GM12878 (cell line): ENCODE data around the gene SUPT7L. TPM values are rescaled to one million over a fixed set of nuclear protein-coding genes. Genes with fewer than 3 reads are reported as not detected.

Source experiments
- ATAC-seq: fragments of 200-7000 bp; cut with Tn5 transposase; 3 replicates; pipeline ENCODE4 v1.9.1; 2020; ENCODE audit warnings: mild to moderate bottlenecking, moderate library complexity
- BruUV-seq: library from RNA; stranded (reverse); fragments of 400-500 nt; replicated peaks from 2 replicates; lab custom pipeline; 2021; lab: Mats Ljungman, UMichigan
- CTCF ChIA-PET: fragments of 300-600 bp; sonication (Branson Sonifier 250); formaldehyde crosslinking; extraction: SDS; loops from one replicate; lab custom pipeline; 2021; ENCODE audit warnings: inconsistent platforms; lab: Yijun Ruan, JAX
- POLR2A ChIA-PET: fragments of 350-600 bp; formaldehyde crosslinking; extraction: SDS; loops from one replicate; lab custom pipeline; 2021; ENCODE audit warnings: inconsistent platforms; lab: Charles Lee
- RAD21 ChIA-PET: fragments of 300-600 bp; sonication (Branson Sonifier 250); formaldehyde crosslinking; loops from one replicate; lab custom pipeline; 2023; ENCODE audit warnings: antibody characterized with exemption; ENCODE audit not compliant: unreplicated experiment; lab: Charles Lee
- SMC1A ChIA-PET: fragments of 300-600 bp; sonication (Branson Sonifier 250); formaldehyde crosslinking; loops from one replicate; lab custom pipeline; 2023; ENCODE audit not compliant: unreplicated experiment, uncharacterized antibody; lab: Charles Lee
- DNase-seq: peaks from one replicate; pipeline ENCODE4 v3.0.0-alpha.2; 2011; ENCODE audit warnings: low read depth, low spot score
- FAIRE-seq: peaks from 3 replicates; lab custom pipeline; 2011; peaks lifted over from hg19 to GRCh38; lab: Jason Lieb, UNC
- H2AFZ ChIP-seq: 2 replicates; pipeline ENCODE4 v1.6.0; 2011; ENCODE audit warnings: low read depth, low read length, control low read depth; ENCODE audit not compliant: control insufficient read depth
- H3K27ac ChIP-seq: 2 replicates; pipeline ENCODE4 v1.5.1; 2011; ENCODE audit warnings: control low read depth; ENCODE audit not compliant: control insufficient read depth, insufficient read depth
- H3K27me3 ChIP-seq, 2 experiments: replicated peaks in 1 of 2; 2 replicates each; pipeline versions ENCODE4 v1.6.0 to v1.6.1; 2011; ENCODE audit warnings: low read length in 1 of 2; ENCODE audit not compliant: control insufficient read depth in 2 of 2, insufficient read depth in 2 of 2
- H3K36me3 ChIP-seq, 2 experiments: 2 replicates each; pipeline ENCODE4 v1.5.1; 2011; ENCODE audit warnings: low read length in 1 of 2; ENCODE audit not compliant: control insufficient read depth in 2 of 2, insufficient read depth in 2 of 2
- H3K4me1 ChIP-seq: 2 replicates; pipeline ENCODE4 v1.6.1; 2011; ENCODE audit warnings: mild to moderate bottlenecking, low read length, moderate library complexity, mixed read lengths; ENCODE audit not compliant: control insufficient read depth, insufficient read depth
- H3K4me2 ChIP-seq: 2 replicates; pipeline ENCODE4 v1.6.0; 2011; ENCODE audit warnings: control low read depth; ENCODE audit not compliant: control insufficient read depth, insufficient read depth
- H3K4me3 ChIP-seq: fragments of 200-600 bp; sonication (generic); 2 replicates; pipeline ENCODE4 v1.5.1; 2016
- H3K79me2 ChIP-seq: 2 replicates; pipeline ENCODE4 v1.6.0; 2011; ENCODE audit warnings: low read length; ENCODE audit not compliant: control insufficient read depth, insufficient read depth
- H3K9ac ChIP-seq: 2 replicates; pipeline ENCODE4 v1.8.0; 2011; ENCODE audit warnings: low read length, control low read depth, mixed read lengths; ENCODE audit not compliant: control insufficient read depth, insufficient read depth
- H3K9me3 ChIP-seq: replicated peaks from 3 replicates; pipeline ENCODE4 v1.5.1; 2011; ENCODE audit warnings: mild to moderate bottlenecking, low read length; ENCODE audit not compliant: control insufficient read depth, insufficient read depth
- H4K20me1 ChIP-seq: 2 replicates; pipeline ENCODE4 v1.6.0; 2011; ENCODE audit not compliant: control insufficient read depth, insufficient read depth
- CHD1 ChIP-seq: IDR thresholded peaks from 2 replicates; pipeline ENCODE4 v1.6.1; 2012; ENCODE audit warnings: low read depth, low read length, improper control_type of control experiment
- EED ChIP-seq: sonication (generic); IDR thresholded peaks from 2 replicates; pipeline ENCODE4 v1.6.1; 2016; ENCODE audit warnings: antibody characterized with exemption, low read depth
- IKZF1 ChIP-seq: fragments of 450-650 bp; conservative IDR thresholded peaks from 2 replicates; pipeline ENCODE4 v1.6.1; 2017; ENCODE audit warnings: antibody characterized with exemption, mild to moderate bottlenecking
- JUND ChIP-seq: IDR thresholded peaks from 2 replicates; pipeline ENCODE4 v1.6.1; 2012; ENCODE audit warnings: low read depth, mild to moderate bottlenecking, low read length, improper control_type of control experiment, moderate library complexity
- KLF5 ChIP-seq: fragments of 450-650 bp; IDR thresholded peaks from 2 replicates; pipeline ENCODE4 v1.6.1; 2014; ENCODE audit warnings: mild to moderate bottlenecking; ENCODE audit not compliant: partially characterized antibody
- MXI1 ChIP-seq: fragments of 150-350 bp; IDR thresholded peaks from 2 replicates; pipeline ENCODE4 v1.6.1; 2011; ENCODE audit warnings: low read depth, mild to moderate bottlenecking, inconsistent platforms, low read length, improper control_type of control experiment
- NBN ChIP-seq: fragments of 450-650 bp; IDR thresholded peaks from 2 replicates; pipeline ENCODE4 v1.6.1; 2016
- NFYA ChIP-seq: IDR thresholded peaks from 2 replicates; pipeline ENCODE4 v1.6.1; 2011; ENCODE audit warnings: low read depth, mild to moderate bottlenecking, low read length, improper control_type of control experiment, borderline replicate concordance
- NFYB ChIP-seq: IDR thresholded peaks from 2 replicates; pipeline ENCODE4 v1.6.1; 2011; ENCODE audit warnings: low read depth, mild to moderate bottlenecking, low read length, improper control_type of control experiment, moderate library complexity; ENCODE audit not compliant: insufficient read depth
- NR2C1 ChIP-seq: fragments of 450-650 bp; IDR thresholded peaks from 2 replicates; pipeline ENCODE4 v1.6.1; 2017; ENCODE audit warnings: antibody characterized with exemption, mild to moderate bottlenecking, moderate library complexity
- PML ChIP-seq: IDR thresholded peaks from 2 replicates; pipeline ENCODE4 v1.6.1; 2012; ENCODE audit warnings: low read length, inconsistent platforms
- SIX5 ChIP-seq: IDR thresholded peaks from 2 replicates; pipeline ENCODE4 v1.6.1; 2011; ENCODE audit warnings: mild to moderate bottlenecking, low read depth, low read length, moderate library complexity; ENCODE audit not compliant: severe bottlenecking
- SMC3 ChIP-seq: IDR thresholded peaks from 2 replicates; pipeline ENCODE4 v1.6.1; 2011; ENCODE audit warnings: low read length, improper control_type of control experiment, borderline replicate concordance
- SREBF2 ChIP-seq: IDR thresholded peaks from 2 replicates; pipeline ENCODE4 v1.6.1; 2012; ENCODE audit warnings: mild to moderate bottlenecking, low read length
- STAT1 ChIP-seq: fragments of 450-650 bp; conservative IDR thresholded peaks from 2 replicates; pipeline ENCODE4 v1.6.1; 2014; ENCODE audit warnings: antibody characterized with exemption, mild to moderate bottlenecking
- SUPT20H ChIP-seq: IDR thresholded peaks from 2 replicates; pipeline ENCODE4 v1.6.1; 2011; ENCODE audit warnings: low read depth, mild to moderate bottlenecking, low read length, moderate library complexity, borderline replicate concordance; ENCODE audit not compliant: control insufficient read depth
- ZNF274 ChIP-seq: IDR thresholded peaks from one replicate; pipeline ENCODE4 v1.8.0; 2011; ENCODE audit not compliant: insufficient read length, insufficient read depth
- ZNF622 ChIP-seq: fragments of 450-650 bp; IDR thresholded peaks from 2 replicates; pipeline ENCODE4 v1.6.1; 2017; ENCODE audit warnings: mild to moderate bottlenecking, inconsistent platforms
- ZNF687 ChIP-seq: fragments of 450-650 bp; IDR thresholded peaks from 2 replicates; pipeline ENCODE4 v1.6.1; 2017; ENCODE audit warnings: mild to moderate bottlenecking, moderate library complexity
- WGBS: methylation state at CpG from one replicate; pipeline ENCODE4 v1.1.6; 2016; ENCODE audit warnings: low lambda C conversion rate; ENCODE audit not compliant: insufficient replicate concordance, insufficient coverage; ENCODE audit errors: missing lambda C conversion rate; 5-methylcytosine and 5-hydroxymethylcytosine counted together
- in situ Hi-C: fragments of 300-500 bp; cut with MboI; formaldehyde crosslinking; loops from 9 replicates; pipeline ENCODE4 v1.14.3; 2018; ENCODE audit warnings: mixed read lengths
- intact Hi-C: fragments of 100-400 bp; cut with micrococcal nuclease; formaldehyde crosslinking; loops from one replicate; pipeline ENCODE4 v1.14.2; 2022; ENCODE audit not compliant: unreplicated experiment
- polyA plus RNA-seq, 11 experiments: library from polyadenylated mRNA; depleted of rRNA in 4 of 11; unstranded in 6 of 11; stranded (reverse) in 5 of 11; fragments of >200 nt; fragmentation: Nextera tagmentation in 4 of 11; fragmentation: Illumina TruSeq in 1 of 11; extraction: Ambion mirVana in 4 of 11; extraction: Trizol in 1 of 11; gene quantifications; 1 replicate in 1 of 11; 2 replicates in 10 of 11; pipeline versions ENCODE4 v1.2.1 to v1.2.3, GENCODE V29; 2011 to 2016; ENCODE audit warnings: inconsistent platforms in 2 of 11, missing spikeins in 2 of 11, low read depth in 1 of 11
- total RNA-seq, 4 experiments: library from RNA; depleted of rRNA in 3 of 4; stranded (reverse); fragments of >200 nt in 3 of 4; fragmentation: Illumina TruSeq in 1 of 4; extraction: Trizol in 1 of 4; gene quantifications; 2 replicates each; pipeline versions ENCODE4 v1.2.1 to v1.2.3, GENCODE V29; 2013 to 2021

Gene SUPT7L
- total and polyA plus RNA-seq, 10 of the 15 experiments (the other 5 are each of a cell fraction or from before 2014, with no cell fraction given), result 10.2 to 43.7 (median 21.3) TPM

- TF ChIP-seq SMC3 (no peak), SREBF2 (no peak), MXI1 (no peak)
Observed at GRCh38 chr2:27707462-27708256, 44.2 kb upstream of the SUPT7L start (continued).

DNA sequence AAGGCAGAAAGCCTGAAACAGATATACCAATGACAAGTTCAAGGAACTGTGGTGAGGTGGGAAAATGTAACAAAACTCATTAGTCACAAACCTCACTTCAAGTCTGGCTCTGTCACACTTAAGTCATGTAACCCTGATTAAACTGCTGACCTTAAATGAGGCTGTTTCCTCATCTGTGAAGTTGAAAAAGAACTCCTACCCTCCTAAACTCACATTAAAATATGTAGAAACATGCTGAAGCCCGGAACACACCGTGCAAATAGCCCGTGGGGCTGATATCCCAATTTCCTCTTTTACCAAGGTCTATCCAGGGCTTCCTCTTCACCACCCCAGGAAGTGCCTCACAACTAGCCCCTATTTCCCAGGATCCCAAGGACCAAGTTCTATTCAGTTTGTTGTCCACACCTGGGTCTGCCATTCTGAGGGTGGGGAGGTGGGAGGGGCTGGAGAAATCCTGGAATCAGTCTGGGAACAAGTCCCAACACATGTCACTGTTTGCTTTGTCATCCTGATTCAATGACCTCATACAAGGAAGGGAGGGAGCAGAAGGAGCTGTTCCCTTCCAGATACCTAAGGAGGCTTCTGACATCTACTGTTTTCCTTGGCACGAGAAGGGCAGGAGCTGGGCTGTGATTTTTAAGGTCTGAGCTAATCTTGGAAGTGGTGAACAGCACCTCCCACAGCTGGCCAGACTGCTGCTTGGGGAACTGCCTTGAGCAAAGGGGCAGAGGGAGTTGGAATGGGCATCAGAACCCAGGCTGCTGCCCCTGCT lies 42.6 kb upstream of the SUPT7L start:
- no peak for FAIRE-seq
- RAD21 ChIA-PET, result interaction anchor here (1.6 to 3.1 kb wide), 2 partner anchors 22 to 747 kb away, joined by 4 to 15 read pairs; no protein-coding TSS in a partner anchor
- CTCF ChIA-PET, result interaction anchor here (0.6 to 4.7 kb wide), 8 partner anchors 11 to 713 kb away, joined by 3 to 23 read pairs (median 9); no protein-coding TSS in a partner anchor
- H3K9ac ChIP-seq, result no peak overlapping the region
- H3K27me3 ChIP-seq, result no peaks in the 10 kb centered on the region
- H3K4me1 ChIP-seq, result no peaks in the 10 kb centered on the region
- H3K4me3 ChIP-seq, result no peak overlapping the region
- POLR2A ChIA-PET, result no interaction called here
- intact Hi-C loops, result no loop called here
- H3K79me2 ChIP-seq, result no peaks in the 10 kb centered on the region
- H2AFZ ChIP-seq, result no peak overlapping the region
- SMC1A ChIA-PET, result interaction anchor here (1.4 to 1.5 kb wide), 2 partner anchors 13 to 691 kb away, joined by 3 to 4 read pairs; no protein-coding TSS in a partner anchor
- DNase-seq, result no peak
- no peak for ATAC-seq
- H3K36me3 ChIP-seq, result no peaks in the 10 kb centered on the region
- no TSS peak for BruUV-seq
- no peak overlapping the region for H3K4me2 ChIP-seq
- H3K27ac ChIP-seq, result no peak overlapping the region
- WGBS, result 22% methylated on average over 4 of the region's 4 CpGs
- in situ Hi-C loops, result no loop called here
- H4K20me1 ChIP-seq, result no peaks in the 10 kb centered on the region
- no peaks in the 10 kb centered on the region for H3K9me3 ChIP-seq
- no peak for TF ChIP-seq PML
- no peak for TF ChIP-seq NR2C1
- no peak for TF ChIP-seq JUND
- TF ChIP-seq ZNF274, result no peak
- no peak for TF ChIP-seq CHD1
- TF ChIP-seq IKZF1, result no peak
- no peak for TF ChIP-seq KLF5
- no peak for TF ChIP-seq NFYB
- TF ChIP-seq ZNF622, result no peak
- no peak for TF ChIP-seq EED
- TF ChIP-seq SUPT20H, result no peak
- TF ChIP-seq NBN, result no peak
- no peak for TF ChIP-seq ZNF687
- no peak for TF ChIP-seq NFYA
- no peak for TF ChIP-seq STAT1
- no peak for TF ChIP-seq SIX5
